NB4 (cell line): ENCODE measurements around the gene TMEM219.

Experiments
- CTCF ChIP-seq: IDR thresholded peaks from one replicate; pipeline ENCODE4 v1.5.1; 2012; ENCODE audit warnings: low read depth, low read length
- POLR2A ChIP-seq: IDR thresholded peaks from 2 replicates; pipeline ENCODE4 v1.6.1; 2011; ENCODE audit warnings: mild to moderate bottlenecking; ENCODE audit not compliant: insufficient read length; ENCODE audit errors: extremely low read depth

DNA sequence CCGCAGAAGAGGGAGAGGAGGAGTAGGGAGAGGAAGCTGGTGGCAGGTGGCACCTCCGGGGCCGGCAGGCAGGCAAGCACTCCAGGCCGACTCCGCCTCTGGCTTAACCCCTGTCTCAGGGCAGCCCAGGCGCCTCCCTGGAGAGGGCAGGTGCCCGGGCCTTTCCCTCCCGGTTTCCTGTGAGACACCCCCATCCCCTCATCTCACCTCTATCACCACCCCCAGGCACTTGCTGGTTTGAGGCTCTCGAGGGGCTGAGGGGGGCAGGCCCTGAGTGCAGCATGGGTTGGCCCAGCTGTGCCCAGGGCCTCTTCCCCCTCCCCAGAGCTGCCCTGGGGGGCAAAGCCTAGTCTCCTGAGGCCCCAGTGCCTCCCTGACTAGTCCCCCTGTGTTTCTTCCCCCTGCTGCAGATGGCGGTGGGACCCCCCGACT lies 42.9 kb downstream of the TMEM219 start:
- TF ChIP-seq CTCF (no peak), POLR2A (no peak)
